HG03135 (cell line): Measurements from ENCODE around the gene DNER.
"Not testable (repeated sequence)": the region's sequence is repeated elsewhere in the genome, so short reads cannot be mapped to it uniquely, and the experiment has no call there.

Experiments
- ATAC-seq: cut with Tn5 transposase; IDR thresholded peaks from one replicate; pipeline ENCODE4 v1.9.1; 2021; ENCODE audit warnings: mild to moderate bottlenecking, moderate library complexity; ENCODE audit not compliant: unreplicated experiment

DNER gene

DNA sequence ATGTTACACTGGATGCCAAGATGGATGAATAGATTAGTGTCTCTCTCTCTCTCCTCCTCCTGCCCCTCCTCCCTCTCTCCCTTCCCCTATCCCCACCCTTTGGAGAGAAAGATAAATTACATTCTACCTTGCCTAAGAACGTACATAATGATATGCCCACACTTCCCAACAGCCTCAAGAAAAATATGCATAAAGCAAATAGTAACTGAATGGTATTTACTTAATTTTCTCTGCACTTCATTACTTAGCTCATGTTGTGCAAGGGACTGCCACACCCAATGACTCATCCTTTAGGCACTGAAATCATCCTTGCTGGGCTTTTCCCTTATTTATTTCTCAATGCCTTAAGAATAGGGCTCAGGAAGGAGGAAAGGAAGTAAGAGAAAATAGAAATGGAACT, 306.0 kb downstream of the DNER start:
- no peak for ATAC-seq

DNA sequence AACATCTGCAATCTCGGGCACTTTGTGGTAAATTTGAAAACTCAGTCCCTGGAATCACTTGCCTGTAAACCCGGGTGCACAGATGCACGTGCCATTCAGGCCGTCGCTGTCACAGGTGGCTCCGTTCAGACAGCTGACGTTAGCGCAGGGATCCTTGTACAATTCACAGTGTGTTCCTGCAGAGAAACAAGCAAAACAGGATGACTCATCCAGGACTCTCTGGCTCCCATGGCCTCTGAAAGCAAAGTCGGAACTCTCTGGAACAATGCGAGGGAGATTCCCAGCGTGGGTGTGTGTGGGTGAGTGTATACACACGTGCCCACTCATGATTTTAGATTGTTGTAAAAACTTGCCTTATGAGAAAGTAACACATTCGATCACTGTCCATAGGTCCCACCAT, 307.2 kb downstream of the DNER start:
- ATAC-seq, result no peak

DNA sequence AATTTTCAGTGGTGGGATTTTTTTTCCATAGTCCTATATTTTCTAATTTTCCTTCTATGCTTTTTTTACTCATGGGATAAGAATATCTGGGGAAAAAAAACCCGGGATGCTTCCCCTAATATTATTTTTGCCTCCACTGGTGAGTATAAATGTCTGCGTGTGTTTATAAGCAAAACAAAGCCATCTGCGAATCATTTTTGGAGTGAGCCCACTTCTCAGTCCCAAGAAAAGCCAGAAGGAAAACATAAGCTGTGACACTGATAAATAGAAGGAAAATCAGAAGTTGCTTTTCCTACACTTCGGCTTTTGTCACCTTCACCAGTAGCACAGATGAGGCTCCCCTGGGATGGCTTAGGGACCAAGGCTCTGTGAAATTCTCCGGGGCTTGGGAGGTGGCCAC, 308.6 kb downstream of the DNER start:
- ATAC-seq, result no peak

DNA sequence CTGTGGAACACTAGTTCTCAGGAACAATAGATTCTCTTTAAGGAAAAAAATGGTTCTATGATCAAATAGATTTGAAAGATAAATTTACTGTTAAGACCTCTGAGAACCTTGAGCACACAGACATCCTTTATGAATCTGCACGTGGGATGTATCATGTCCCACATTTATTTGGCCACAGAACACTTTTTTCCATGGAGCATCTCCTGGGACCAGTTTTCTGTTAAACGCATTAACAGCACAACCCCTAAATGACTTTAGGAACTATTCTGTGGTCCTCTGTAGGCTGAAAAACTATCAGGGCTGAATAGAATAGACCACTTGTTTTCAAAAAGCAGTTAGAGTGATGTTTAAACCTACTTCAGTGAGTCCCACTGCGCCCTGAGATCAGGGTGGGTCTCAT, 311.1 kb downstream of the DNER start:
- no peak for ATAC-seq

DNA sequence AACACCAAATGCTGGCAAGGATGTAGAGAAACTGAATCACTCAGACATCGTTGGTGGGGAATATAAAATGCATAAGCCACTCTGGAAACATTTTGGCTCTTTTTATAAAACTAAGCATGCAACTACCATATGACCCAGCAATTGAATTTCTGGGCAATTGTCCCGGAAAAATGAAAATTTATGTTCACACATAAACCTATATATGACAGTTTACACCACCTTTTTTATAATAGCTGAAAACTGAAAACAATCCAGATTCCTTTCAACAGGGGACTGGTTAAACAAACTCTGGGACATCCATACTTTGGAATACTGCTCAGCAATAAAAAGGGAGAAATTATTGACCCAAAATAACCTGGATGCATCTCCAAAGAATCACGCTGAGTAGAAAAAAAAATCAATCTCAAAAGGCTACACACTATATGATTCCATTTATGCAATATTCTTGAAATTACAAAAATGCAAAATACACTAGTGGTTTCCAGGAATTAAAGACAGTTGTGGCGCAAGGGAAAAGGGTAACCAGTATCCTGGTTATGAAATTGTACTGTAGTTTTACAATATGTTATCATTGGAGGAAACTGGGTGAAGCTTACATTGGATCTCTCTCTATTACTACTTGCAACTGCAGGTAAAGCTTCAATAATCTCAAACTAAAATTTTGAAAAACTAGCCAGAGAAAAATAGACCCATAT, 313.0 kb downstream of the DNER start:
- no peak for ATAC-seq

DNA sequence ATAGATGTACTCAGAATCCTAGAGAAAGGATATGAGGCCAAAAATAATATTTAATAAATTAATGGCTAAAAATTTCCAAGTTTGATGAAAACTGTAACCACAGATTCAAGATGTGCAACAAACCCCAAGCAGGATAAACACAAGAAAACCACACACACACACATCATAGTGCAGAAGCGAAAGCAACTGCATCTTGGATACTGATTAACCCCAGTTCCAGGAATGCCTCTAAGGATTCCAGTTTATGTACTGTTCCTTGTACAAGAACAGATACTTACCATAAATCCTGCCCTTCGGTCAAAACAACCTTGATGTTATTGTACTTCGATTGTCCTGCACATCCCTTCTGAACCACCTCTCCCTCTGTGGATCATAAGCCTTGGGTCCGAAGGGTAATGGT, 320.4 kb downstream of the DNER start:
- ATAC-seq, result no peak

DNA sequence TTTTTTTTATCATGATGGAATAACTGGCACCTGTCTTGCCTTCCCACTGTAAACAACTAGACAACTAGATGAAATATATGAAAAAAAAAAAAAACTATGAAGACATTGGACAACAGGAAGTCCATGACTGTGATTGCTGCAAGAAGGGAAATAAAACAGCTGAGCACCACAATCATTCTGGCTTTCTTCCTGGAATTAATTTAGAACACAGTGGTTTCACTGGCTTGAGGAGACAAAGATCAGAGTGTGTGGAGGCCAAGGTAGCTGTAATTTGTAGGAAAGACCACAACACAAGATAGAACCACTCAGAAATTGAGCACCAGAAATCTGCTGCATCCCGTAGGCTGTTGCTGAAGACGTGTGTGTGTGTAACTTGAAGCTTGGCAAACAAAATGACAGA, 322.2 kb downstream of the DNER start:
- ATAC-seq, result no peak

DNA sequence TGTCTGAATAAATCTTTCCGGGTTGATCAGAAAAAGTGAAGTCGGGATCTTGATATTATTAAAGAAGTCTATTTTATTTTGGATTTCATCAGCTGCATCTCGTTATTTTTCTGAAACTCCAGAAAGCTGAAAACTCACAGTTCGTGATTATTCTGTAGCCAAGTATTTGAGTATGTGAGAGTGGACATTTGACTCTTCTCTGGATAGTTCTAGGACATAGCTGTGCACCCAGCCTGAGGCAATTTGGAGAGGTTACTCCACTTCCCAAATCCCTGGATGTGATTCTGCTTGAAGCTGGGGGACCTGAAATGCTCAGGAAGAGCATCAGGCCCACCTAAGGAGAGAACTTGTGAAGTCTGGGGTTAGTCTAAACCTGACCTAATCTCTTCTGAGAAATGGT, 325.6 kb downstream of the DNER start:
- no peak for ATAC-seq

DNA sequence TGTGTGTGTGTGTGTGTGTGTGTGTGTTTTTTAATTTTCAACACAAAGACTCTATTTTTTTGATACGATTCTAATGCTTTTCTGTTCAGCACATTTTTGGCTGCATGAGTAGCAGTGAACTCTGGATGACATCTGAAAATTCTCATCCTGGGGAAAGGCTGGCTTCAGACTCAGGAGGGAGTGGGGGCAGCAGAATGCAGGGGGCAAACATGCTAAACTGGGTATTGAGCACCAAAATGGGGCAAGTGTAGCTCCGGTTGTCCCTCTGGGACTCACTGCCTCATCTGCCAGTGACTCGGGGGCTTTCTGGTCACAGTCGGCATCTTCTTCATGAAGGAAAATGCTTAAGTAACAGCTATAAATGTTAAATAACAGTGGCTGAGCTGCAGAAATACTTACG, 326.5 kb downstream of the DNER start:
- ATAC-seq, result no peak

DNA sequence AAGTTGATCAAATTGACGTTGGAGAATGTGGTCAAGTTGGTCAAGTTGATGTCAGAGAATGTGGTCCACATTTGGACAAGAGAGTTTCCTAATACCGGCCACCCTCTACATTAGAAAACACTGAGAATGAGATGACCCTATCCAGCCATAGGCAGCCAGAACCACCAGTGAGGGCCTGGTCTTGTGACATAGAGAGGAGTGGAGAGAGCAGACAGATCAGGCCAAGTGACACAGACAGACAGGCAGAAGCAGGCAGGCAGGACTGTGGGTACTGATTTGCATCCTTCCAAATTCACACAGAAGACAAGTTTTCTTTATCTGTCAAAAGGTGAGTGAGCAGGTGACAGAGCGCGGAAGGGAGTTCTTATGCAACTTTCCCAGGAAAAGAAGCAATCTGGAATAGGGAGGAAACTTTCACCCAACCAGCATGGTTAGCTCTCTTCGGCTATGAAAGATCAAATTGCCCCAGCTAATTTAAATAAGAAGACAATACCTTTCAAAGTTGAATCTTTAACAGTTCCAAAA, 334.2 kb downstream of the DNER start:
- ATAC-seq, result no peak

DNA sequence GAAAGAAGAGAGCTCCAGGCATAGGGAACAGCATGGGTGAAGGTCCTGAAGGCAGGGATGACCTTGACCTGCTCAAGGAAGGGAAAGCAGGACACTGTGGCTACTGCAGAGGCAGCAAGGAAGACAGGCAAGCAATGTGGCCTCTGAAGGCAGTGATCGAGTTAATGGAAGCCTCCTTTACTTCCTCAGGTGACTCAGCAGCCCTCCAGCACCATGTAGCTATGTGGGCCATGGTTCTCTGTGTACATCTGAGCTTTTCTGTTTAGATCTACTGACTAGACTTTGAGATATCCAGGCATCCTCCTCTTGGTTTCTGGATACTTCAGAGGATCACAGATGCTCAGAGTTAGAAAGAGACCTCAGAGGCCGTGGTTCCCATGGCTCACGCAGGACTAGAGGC, 336.0 kb downstream of the DNER start:
- ATAC-seq, result no peak

DNA sequence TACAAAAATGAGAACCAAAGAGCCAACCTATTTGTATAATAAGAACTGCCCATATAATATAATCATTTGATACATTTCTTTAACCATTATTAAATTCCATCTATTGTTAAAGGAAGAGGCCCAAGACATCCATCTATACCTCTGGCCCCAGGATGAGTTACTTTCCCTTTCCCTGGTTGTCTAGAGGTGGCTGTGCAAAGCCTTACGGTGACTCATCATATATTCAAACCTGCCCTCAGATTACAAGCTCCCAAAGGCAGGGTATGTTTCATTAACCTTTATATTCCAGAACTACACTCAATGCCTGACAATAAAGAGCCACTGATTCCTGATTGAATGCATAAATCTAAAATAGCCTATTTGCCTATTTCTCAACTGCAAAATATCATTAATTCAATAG, 337.5 kb downstream of the DNER start:
- no peak for ATAC-seq

DNA sequence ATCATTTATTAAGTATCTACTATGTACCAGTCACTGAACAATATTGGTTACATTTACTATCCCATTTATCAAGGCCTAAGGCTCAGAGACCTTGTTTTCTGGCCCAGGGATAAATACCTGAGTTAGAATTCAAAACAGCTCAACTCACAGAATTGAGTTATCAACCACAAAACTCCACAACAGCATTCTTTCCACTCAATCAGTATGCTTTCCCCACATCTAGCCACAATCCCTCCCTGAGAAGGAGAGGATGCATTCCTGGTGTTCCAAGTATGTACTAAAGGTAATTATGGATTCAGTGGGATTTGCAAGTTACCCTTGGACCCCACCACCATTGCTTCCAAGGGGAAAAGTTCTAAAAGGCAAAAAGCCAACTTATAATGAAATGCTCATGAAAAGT, 339.1 kb downstream of the DNER start:
- ATAC-seq, result no peak

DNA sequence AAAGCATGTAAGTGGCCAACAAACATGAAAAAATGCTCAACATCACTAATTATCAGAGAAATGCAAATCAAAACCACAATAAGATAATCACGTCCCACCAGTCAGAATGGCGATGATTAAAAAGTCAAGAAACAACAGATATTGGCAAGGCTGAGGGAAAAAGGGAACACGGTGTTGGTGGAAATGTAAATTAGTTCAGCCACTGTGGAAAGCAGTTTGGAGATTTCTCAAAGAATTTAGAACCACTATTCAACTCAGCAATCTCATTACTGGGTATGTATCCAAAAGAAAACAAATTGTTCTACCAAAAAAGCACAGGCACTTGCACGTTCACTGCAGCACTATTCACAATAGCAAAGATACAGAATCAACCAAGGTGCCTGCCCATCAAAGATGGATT, 341.0 kb downstream of the DNER start:
- ATAC-seq, result not testable (repeated sequence)

DNA sequence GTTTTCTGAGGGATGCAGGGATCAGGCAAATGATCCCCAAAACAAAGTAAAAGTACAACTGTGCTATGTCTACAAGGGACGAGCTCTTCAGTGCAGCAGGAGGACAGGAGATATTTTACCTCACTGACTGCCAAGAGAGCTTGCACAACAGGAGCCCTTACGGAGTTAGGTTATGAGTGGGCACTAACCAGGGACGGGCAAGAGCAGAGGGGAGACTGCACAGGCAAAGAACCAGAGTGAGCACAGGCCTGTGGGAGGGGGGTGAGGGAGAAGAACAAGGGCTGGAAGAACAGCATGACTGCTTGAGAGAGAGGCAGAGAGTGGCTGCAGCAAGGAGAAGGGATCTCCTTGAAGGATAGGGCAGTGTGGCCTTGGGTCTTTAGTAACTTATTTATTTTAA, 342.1 kb downstream of the DNER start:
- ATAC-seq, result no peak

DNA sequence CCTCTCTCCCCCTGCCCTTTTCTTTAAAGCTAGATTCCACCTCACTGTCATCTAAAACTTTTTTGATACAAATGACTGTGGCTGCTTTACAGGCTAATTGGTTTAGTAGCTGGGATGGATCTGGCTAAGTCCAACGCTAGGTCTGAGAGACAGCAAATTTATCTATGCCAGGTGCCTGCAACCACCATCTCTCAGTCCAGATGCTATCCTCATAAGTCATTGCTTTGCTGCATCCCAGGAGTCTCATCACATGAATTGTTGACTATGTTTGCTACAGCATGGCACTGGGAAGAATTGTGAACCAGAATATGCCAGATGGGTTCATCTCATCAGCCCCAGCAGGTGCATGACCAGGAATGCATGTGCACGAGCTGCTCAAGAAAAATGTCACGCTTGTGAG, 343.3 kb downstream of the DNER start:
- ATAC-seq, result no peak

DNA sequence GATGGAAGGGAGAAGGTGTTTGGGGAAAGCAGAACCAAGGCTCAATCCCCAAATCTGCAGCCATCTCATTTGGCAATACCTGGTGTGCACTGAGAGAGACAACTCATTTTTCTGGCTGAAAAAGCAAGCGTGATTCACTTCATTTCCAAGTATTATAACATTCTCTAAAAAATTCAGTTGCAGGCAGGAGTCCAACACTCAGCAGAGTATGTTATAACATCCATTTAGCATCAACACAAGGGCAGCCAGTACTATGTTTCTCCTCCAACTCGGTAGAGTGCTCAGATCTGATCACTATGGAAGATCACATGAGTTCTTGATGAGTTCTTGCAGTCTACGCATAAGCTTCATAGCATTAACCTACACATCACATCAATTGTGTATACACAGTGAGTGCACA, 343.8 kb downstream of the DNER start:
- no peak for ATAC-seq

DNA sequence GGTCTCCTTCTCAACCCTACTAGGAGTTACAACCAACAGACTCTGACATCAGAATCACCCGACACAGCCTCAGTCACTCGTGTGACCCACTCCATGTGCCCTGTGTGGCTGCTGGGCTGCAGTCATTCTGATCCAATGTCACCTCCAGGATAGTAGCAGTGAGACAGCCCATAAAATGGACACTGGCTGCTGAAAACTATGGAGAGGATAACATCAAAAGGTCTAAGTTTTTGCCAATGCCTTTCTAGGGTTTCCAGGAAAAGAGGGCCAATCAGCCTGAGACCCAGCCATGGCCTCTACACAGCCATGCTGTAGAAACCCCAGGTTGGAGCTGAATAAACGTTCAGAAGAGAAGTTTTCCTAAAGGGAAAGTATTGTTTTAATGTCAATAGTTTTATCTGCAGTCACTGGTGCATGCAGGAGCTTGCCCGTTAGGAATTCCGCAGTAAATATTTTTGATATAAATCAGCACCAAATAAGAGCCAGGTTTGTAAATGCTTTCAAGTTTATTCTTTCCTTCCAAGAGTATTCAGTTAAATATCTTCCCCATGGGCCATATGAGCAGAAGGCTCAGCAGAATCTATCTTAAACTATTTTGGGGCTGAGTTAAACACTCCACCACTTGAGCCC, 351.1 kb downstream of the DNER start:
- ATAC-seq, result no peak

DNA sequence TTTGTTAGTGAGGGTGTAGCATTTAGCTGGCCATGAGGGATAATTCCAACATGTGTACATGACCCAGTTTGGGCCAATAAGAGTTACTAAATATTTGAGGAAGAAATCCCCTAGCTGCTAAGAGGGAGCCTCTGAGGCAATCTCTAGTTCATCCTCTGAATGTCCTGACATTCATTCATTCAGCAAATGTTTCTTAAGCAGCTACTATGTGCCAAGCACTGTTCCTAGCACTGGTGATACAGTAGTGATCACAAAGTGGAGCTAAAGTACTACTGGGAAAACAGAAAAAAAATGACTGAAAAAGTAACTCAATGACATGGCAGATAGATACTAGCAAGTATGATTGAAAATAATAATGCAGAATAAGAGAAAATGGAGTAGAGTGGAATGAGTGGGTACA, 363.5 kb downstream of the DNER start:
- ATAC-seq, result no peak

DNA sequence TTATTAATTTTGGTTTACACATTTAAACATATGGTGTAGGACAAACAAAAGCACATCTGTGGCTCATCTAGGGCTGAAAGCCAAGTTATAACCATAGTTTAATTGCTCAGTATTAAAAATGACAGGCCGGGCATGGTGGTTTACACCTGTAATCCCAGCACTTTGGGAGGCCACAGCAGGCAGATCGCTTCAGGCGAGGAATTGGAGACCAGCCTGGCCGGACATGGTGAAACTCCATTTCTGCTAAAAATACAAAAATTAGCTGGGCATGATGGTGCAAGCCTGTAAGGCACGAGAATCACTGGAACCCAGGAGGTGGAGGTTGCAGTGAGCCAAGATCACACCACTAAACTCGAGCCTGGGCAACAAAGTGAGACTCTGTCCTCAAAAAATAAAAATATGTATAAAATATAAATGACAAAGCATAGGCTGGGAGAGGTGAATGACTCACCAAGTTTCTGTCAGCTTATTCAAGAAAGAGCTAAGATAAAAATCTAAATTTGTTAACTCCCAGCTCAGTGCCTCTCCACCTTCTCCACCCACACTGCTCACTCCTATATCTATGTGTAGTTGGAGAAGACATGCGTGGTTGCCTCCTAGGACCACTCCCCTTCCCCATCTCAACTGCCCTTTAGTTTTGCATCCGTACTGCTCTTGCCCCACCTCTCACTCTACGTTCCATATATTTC, 364.1 kb downstream of the DNER start:
- ATAC-seq, result no peak

DNA sequence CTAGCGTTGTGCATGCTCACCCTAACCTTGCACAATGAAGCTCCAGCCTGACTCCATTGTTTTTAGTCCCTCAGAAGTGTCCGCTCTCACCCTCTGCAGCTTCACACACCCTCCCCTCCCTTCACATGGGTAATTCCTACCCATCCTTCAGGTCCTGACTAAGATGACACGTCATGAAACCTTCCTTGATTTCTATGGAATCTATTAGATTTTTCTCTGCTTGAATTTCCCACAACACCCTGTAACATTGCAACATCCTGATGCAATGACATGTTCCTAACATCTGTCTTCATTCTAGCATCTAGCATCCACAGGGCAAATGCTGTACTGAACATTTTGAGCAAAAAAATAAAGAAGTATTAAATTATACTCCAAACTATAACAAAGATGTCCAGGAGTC, 366.2 kb downstream of the DNER start:
- no peak for ATAC-seq

DNA sequence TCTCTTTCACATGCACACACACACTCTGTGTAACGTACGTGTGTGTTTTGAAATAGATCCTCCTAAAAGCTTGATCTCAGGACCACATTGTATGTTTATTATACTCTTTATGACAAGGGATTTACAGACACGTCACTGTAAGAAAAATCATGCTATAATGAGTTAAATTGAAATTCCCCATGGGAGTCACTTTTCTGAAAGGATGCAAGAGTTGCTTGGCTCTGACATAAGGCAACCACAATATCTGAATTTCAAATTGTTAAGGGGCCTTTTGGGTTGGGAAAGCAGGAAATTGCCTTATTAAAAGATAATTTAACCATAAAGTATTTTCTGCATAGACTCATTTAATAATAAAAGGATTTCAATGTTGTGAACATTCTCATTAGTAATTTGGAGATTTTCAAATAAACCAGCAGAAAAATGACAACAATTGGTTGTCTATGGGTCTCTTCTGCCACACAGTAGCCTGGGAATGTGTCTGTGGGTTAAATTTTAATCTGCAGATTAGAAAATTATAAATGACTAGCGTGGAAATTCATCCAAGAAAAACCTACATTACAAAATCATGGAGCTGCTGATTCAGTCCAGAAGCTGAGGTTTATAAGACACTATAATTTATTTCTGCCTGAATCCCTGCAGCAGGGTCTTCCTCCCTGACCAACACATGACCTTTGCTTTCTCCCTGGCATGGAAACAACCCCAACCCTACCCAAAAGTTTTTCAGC, 367.4 kb downstream of the DNER start:
- no peak for ATAC-seq
